Neural crest cell (in vitro differentiated cells): Measurements from ENCODE around the gene KIF15. TPM values are rescaled to one million over a fixed set of nuclear protein-coding genes. Genes with fewer than 3 reads are reported as not detected.

Source experiments
- DNase-seq: peaks from one replicate; pipeline ENCODE4 v3.0.0; 2021; ENCODE audit warnings: low read depth, mixed read lengths, low spot score
- H3K27ac Mint-ChIP-seq: one replicate; pipeline ENCODE4 v1.8.0; 2021; ENCODE audit warnings: mild to moderate bottlenecking, mixed read lengths; ENCODE audit not compliant: unreplicated experiment
- H3K27me3 Mint-ChIP-seq: 2 replicates; pipeline ENCODE4 v1.8.0; 2021; ENCODE audit warnings: low read depth, mild to moderate bottlenecking, mixed read lengths
- H3K36me3 Mint-ChIP-seq: 2 replicates; pipeline ENCODE4 v1.8.0; 2021; ENCODE audit warnings: low read depth, mild to moderate bottlenecking, mixed read lengths
- H3K4me1 Mint-ChIP-seq: 2 replicates; pipeline ENCODE4 v1.8.0; 2021; ENCODE audit warnings: mixed read lengths
- H3K4me3 Mint-ChIP-seq: one replicate; pipeline ENCODE4 v1.8.0; 2021; ENCODE audit warnings: mild to moderate bottlenecking, mixed read lengths
- H3K9me3 Mint-ChIP-seq: 2 replicates; pipeline ENCODE4 v1.8.0; 2021; ENCODE audit warnings: mixed read lengths
- CTCF ChIP-seq: fragments of 200-600 bp; sonication (generic); conservative IDR thresholded peaks from 2 replicates; pipeline ENCODE4 v1.5.0; 2021; ENCODE audit warnings: antibody characterized with exemption, mild to moderate bottlenecking
- total RNA-seq: library from RNA; stranded (reverse); gene quantifications from 2 replicates; pipeline ENCODE4 v1.2.1, GENCODE V29; 2021

KIF15 gene
- total RNA-seq, 1 donor from 2014 or later: 51.3 TPM

GRCh38 chr3:44874308-44874707 lies 112.7 kb downstream of the KIF15 start, which contains the start of gene TGM4:
Gene TGM4 (plus strand): TSS chr3:44874608. CDS start chr3:44874679, 71 bp downstream.
- H3K36me3 Mint-ChIP-seq: no peaks in the 10 kb centered on the region
- H3K4me1 Mint-ChIP-seq: no peaks in the 10 kb centered on the region
- no peaks in the 10 kb centered on the region for H3K27me3 Mint-ChIP-seq
- H3K9me3 Mint-ChIP-seq: no peaks in the 10 kb centered on the region
- no peak for TF ChIP-seq CTCF
- no peak for DNase-seq
- no peak within 1 kb of the TSS for H3K27ac Mint-ChIP-seq
- no peak within 1 kb of the TSS for H3K4me3 Mint-ChIP-seq

GRCh38 chr3:44875596-44875995 lies 114.0 kb downstream of the KIF15 start:
- Mint-ChIP-seq H3K9me3 (no peaks in the 10 kb centered on the region), H3K27ac (no peak overlapping the region), H3K27me3 (no peaks in the 10 kb centered on the region), H3K4me3 (no peak overlapping the region), H3K4me1 (no peaks in the 10 kb centered on the region), H3K36me3 (no peaks in the 10 kb centered on the region)
- no peak for DNase-seq
- TF ChIP-seq CTCF: no peak

- TF ChIP-seq CTCF: no peak
- no peak overlapping the region for H3K27ac Mint-ChIP-seq
- no peaks in the 10 kb centered on the region for H3K36me3 Mint-ChIP-seq
- H3K9me3 Mint-ChIP-seq: no peaks in the 10 kb centered on the region
- no peak for DNase-seq
- no peak overlapping the region for H3K4me3 Mint-ChIP-seq
- no peaks in the 10 kb centered on the region for H3K4me1 Mint-ChIP-seq
- H3K27me3 Mint-ChIP-seq: no peaks in the 10 kb centered on the region
Measured at GRCh38 chr3:44877333-44877732, 115.7 kb downstream of the KIF15 start.

GRCh38 chr3:44880284-44880683 lies 118.7 kb downstream of the KIF15 start:
- Mint-ChIP-seq H3K27ac (no peak overlapping the region), H3K9me3 (no peaks in the 10 kb centered on the region), H3K4me3 (no peak overlapping the region), H3K27me3 (no peaks in the 10 kb centered on the region), H3K36me3 (no peaks in the 10 kb centered on the region), H3K4me1 (no peaks in the 10 kb centered on the region)
- TF ChIP-seq CTCF: no peak
- DNase-seq: no peak

DNA sequence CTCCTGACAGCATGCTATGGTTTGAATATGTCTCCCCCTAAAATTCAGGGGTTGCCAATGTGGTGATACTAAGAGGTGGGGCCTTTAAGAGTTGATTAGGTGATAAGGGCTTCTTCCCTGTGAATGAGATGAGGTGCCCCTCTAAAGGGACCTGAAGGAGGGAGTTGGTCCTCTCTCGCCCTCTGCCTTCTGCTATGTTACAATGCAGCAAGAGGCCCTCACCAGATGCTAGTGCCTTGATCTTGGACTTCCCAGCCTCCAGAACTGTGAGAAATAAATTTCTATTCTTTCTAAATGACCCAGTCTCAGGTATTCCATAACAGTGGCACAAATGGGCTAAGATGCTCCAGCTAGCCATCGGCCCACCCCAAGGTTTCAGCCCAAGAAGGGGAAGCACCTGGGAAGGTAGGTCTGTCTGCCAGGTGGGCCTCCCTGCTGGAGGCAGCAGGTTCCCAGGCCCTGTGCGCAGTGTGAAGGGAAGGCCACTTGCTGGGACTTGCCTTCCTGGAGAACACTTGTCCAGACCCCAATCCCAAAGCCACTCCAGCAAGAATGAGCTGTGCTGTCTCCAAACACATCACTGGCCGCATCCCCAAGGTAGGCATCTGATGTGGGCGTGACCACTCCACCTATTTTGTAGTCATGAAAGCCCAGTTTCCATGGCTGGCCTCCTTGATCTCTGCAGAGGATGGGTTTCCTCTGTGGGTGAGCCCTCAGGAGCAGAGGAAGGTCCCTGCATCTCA lies 121.8 kb downstream of the KIF15 start:
- DNase-seq: no peak
- Mint-ChIP-seq H3K9me3 (no peaks in the 10 kb centered on the region), H3K4me1 (no peaks in the 10 kb centered on the region), H3K27ac (no peak overlapping the region), H3K4me3 (no peak overlapping the region), H3K27me3 (peaks cover 3% of the 10 kb centered on the region), H3K36me3 (no peaks in the 10 kb centered on the region)
- TF ChIP-seq CTCF: peak; percentile 14
